Measurements from ENCODE around the gene F13B.

GRCh38 chr1:197065559-197065958 is 1.5 kb downstream of the F13B start:
- TF ChIP-seq GATA2 (IDR thresholded peaks at IDR 0.05; ENCODE audit: low read depth, low read length) (no peak), GATA3 (IDR thresholded peaks at IDR 0.05; ENCODE audit: low read depth, low read length) (no peak)
